ENCODE results near the gene NFAM1. TPM values are rescaled to one million over a fixed set of nuclear protein-coding genes. Genes with fewer than 3 reads are reported as not detected.

NFAM1 gene
- total and polyA plus RNA-seq, 2 of the 13 experiments (the other 11 are each of a cell fraction or from before 2014, with no cell fraction given), result 0.03 TPM; not detected in 1

DNA sequence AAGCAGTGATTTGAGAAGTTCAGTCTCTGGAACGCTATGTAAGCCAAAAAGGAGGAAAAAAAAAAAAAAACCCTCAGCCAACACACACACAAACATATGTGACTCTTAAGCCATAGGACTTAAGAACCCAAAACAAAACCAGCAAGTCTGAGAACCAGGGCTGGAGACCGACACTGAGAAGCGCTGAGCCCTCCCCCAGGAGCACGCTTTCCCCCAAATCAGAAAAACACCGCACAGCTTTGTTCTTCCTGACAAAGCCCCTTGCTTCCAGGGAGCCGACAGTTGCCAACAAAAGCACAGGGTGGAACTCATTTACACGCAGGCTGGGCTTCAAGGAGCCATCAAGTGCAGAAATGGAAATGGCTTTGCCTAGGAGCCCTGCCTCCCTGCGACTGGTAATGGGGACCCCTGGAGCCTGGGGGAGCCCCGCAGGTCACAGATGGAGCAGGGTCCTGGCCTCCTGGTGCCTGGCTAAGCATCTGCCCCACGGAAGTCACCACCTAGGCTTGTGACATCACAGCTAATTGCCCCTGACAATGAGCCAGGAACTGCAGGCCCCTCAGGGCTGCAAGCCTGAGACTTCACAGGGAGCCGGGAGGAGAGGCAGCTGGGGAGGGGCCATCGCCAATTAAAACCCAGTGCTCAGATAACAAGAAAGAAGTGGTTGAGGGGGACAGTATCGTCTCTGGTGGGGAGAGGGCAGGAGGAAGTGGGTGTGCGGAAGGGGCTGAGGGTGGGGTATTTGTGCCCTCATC lies 66.9 kb downstream of the NFAM1 start:
- DNase-seq (ENCODE audit: low spot score), result no peak
- no TSS peak for BruUV-seq (replicated peaks)
- no peak for FAIRE-seq
- H3K27me3 ChIP-seq (ENCODE audit: control insufficient read depth in 1 of 2, insufficient read depth in 2 of 2, low read length in 2 of 2), result peaks cover 13 to 51% of the 10 kb centered on the region in 2 experiments; a peak in 4 of 5 replicates
- H3K79me2 ChIP-seq (ENCODE audit: insufficient read depth, low read length), result no peaks in the 10 kb centered on the region
- ChIA-PET POLR2A (no interaction called here), CTCF (ENCODE audit: low intra/inter-chr PET ratio, low total read pairs) (no interaction called here)
- no peak for ATAC-seq
- no peaks in the 10 kb centered on the region for H3K36me3 ChIP-seq (replicated peaks in 1 of 2; ENCODE audit: control insufficient read depth in 1 of 2, insufficient read depth in 2 of 2, low read length in 2 of 2)
- 53% methylated on average over 10 of the region's 14 CpGs for WGBS (ENCODE audit: low lambda C conversion rate)
- H3K4me3 ChIP-seq (replicated peaks in 1 of 3; ENCODE audit: insufficient read depth in 1 of 3, low read depth in 2 of 3, low read length in 3 of 3), result no peak overlapping the region
- H3K27ac ChIP-seq (ENCODE audit: extremely low read length, insufficient read depth, low read length), result no peak overlapping the region
- peaks cover 21% of the 10 kb centered on the region for H3K4me1 ChIP-seq (ENCODE audit: insufficient read depth, low read length)
- no peak overlapping the region for H2AFZ ChIP-seq (ENCODE audit: low read length)
- H3K9ac ChIP-seq (ENCODE audit: insufficient read depth, low read depth, low read length), result no peak overlapping the region
- no peak overlapping the region for H3K4me2 ChIP-seq (ENCODE audit: low read depth, low read length)
- intact Hi-C loops (cut with micrococcal nuclease; ENCODE audit: unreplicated experiment), result no loop called here
- no peaks in the 10 kb centered on the region for H3K9me3 ChIP-seq (ENCODE audit: low read length)
- H4K20me1 ChIP-seq (ENCODE audit: insufficient read depth, low read length), result no peaks in the 10 kb centered on the region
- in situ Hi-C loops (cut with HindIII; ENCODE audit: extremely low pct_ligation_motif_present, low pct_unique_long_range_greater_than_20kb), result no loop called here
- no peak for TF ChIP-seq ZNF746 (CRISPR knock-in tag; IDR thresholded peaks at IDR 0.05)
- TF ChIP-seq XBP1 (CRISPR knock-in tag; IDR thresholded peaks at IDR 0.05), result no peak
- no peak for TF ChIP-seq ZNF337 (CRISPR knock-in tag; IDR thresholded peaks at IDR 0.05; ENCODE audit: borderline replicate concordance, low read depth)
- TF ChIP-seq GFI1 (CRISPR knock-in tag; IDR thresholded peaks at IDR 0.05; ENCODE audit: borderline replicate concordance), result no peak
- TF ChIP-seq RFX5 (IDR thresholded peaks at IDR 0.05; ENCODE audit: low read depth, low read length), result no peak
- TF ChIP-seq ZC3H4 (CRISPR knock-in tag; IDR thresholded peaks at IDR 0.05; ENCODE audit: borderline replicate concordance), result no peak
- TF ChIP-seq ZNF766 (CRISPR knock-in tag; IDR thresholded peaks at IDR 0.05; ENCODE audit: borderline replicate concordance), result no peak
- TF ChIP-seq MED13 (CRISPR knock-in tag; IDR thresholded peaks at IDR 0.05), result no peak
- TF ChIP-seq SIN3A (IDR thresholded peaks at IDR 0.05; ENCODE audit: borderline replicate concordance, low read depth, low read length), result no peak
- no peak for TF ChIP-seq TCF12 (IDR thresholded peaks at IDR 0.05)
- no peak for TF ChIP-seq TCF12 (CRISPR knock-in tag; IDR thresholded peaks at IDR 0.05)
- TF ChIP-seq EEA1 (CRISPR knock-in tag; IDR thresholded peaks at IDR 0.05; ENCODE audit: borderline replicate concordance), result no peak
- TF ChIP-seq, protein P1, sequence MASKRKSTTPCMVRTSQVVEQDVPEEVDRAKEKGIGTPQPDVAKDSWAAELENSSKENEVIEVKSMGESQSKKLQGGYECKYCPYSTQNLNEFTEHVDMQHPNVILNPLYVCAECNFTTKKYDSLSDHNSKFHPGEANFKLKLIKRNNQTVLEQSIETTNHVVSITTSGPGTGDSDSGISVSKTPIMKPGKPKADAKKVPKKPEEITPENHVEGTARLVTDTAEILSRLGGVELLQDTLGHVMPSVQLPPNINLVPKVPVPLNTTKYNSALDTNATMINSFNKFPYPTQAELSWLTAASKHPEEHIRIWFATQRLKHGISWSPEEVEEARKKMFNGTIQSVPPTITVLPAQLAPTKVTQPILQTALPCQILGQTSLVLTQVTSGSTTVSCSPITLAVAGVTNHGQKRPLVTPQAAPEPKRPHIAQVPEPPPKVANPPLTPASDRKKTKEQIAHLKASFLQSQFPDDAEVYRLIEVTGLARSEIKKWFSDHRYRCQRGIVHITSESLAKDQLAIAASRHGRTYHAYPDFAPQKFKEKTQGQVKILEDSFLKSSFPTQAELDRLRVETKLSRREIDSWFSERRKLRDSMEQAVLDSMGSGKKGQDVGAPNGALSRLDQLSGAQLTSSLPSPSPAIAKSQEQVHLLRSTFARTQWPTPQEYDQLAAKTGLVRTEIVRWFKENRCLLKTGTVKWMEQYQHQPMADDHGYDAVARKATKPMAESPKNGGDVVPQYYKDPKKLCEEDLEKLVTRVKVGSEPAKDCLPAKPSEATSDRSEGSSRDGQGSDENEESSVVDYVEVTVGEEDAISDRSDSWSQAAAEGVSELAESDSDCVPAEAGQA (IDR thresholded peaks at IDR 0.05; ENCODE audit: low read depth), result no peak
- TF ChIP-seq, protein P1 (CRISPR knock-in tag; IDR thresholded peaks at IDR 0.05; ENCODE audit: borderline replicate concordance), result no peak
- TF ChIP-seq, protein P2, sequence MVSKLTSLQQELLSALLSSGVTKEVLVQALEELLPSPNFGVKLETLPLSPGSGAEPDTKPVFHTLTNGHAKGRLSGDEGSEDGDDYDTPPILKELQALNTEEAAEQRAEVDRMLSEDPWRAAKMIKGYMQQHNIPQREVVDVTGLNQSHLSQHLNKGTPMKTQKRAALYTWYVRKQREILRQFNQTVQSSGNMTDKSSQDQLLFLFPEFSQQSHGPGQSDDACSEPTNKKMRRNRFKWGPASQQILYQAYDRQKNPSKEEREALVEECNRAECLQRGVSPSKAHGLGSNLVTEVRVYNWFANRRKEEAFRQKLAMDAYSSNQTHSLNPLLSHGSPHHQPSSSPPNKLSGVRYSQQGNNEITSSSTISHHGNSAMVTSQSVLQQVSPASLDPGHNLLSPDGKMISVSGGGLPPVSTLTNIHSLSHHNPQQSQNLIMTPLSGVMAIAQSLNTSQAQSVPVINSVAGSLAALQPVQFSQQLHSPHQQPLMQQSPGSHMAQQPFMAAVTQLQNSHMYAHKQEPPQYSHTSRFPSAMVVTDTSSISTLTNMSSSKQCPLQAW (CRISPR knock-in tag; IDR thresholded peaks at IDR 0.05), result no peak
- no peak for TF ChIP-seq ZNF432 (CRISPR knock-in tag; IDR thresholded peaks at IDR 0.05; ENCODE audit: borderline replicate concordance)
- TF ChIP-seq ZNF329 (CRISPR knock-in tag; IDR thresholded peaks at IDR 0.05; ENCODE audit: low read depth), result no peak
